PC-3 (cell line): ENCODE results near the gene PDCD1LG2. TPM values are rescaled to one million over a fixed set of nuclear protein-coding genes. Genes with fewer than 3 reads are reported as not detected.
"Not testable (repeated sequence)": the region's sequence is repeated elsewhere in the genome, so short reads cannot be mapped to it uniquely, and the experiment has no call there.

Source experiments
- ATAC-seq: fragments of 200-7000 bp; cut with Tn5 transposase; 2 replicates; pipeline ENCODE4 v1.9.1; 2020; ENCODE audit warnings: mild to moderate bottlenecking, moderate library complexity
- BruUV-seq: library from RNA; stranded (reverse); fragments of 400-500 nt; replicated peaks from 2 replicates; lab custom pipeline; 2021; lab: Mats Ljungman, UMichigan
- CTCF ChIA-PET: fragments of 300-600 bp; sonication (Branson Sonifier 250); formaldehyde crosslinking; loops from one replicate; lab custom pipeline; 2022; ENCODE audit warnings: antibody characterized with exemption; lab: Charles Lee
- POLR2A ChIA-PET: fragments of 300-600 bp; sonication (Branson Sonifier 250); formaldehyde crosslinking; loops from one replicate; lab custom pipeline; 2022; ENCODE audit warnings: antibody characterized with exemption; ENCODE audit not compliant: unreplicated experiment; lab: Charles Lee
- DNase-seq: peaks from one replicate; pipeline ENCODE4 v3.0.0-alpha.2; 2015
- H2AFZ ChIP-seq: fragments of 300-600 bp; sonication (generic); 2 replicates; pipeline ENCODE4 v1.6.0; 2016; ENCODE audit warnings: antibody characterized with exemption, low read length
- H3F3A ChIP-seq: fragments of 300-600 bp; sonication (generic); one replicate; pipeline ENCODE4 v1.6.0; 2017; ENCODE audit warnings: antibody characterized with exemption, low read length, control low read depth, mild to moderate bottlenecking; ENCODE audit not compliant: unreplicated experiment
- H3K27ac ChIP-seq: fragments of 300-600 bp; sonication (generic); 2 replicates; pipeline ENCODE4 v1.5.1; 2016; ENCODE audit warnings: mild to moderate bottlenecking, low read length
- H3K27me3 ChIP-seq: fragments of 300-600 bp; sonication (generic); 2 replicates; pipeline ENCODE4 v1.6.1; 2016; ENCODE audit warnings: low read length, mixed read lengths
- H3K36me3 ChIP-seq: fragments of 300-600 bp; sonication (generic); 2 replicates; pipeline ENCODE4 v1.6.1; 2016; ENCODE audit warnings: low read depth, mixed run types, low read length, mixed read lengths
- H3K4me1 ChIP-seq: fragments of 300-600 bp; sonication (generic); 2 replicates; pipeline ENCODE4 v1.5.1; 2016; ENCODE audit warnings: low read length; ENCODE audit not compliant: insufficient read depth
- H3K4me2 ChIP-seq: fragments of 300-600 bp; sonication (generic); 2 replicates; pipeline ENCODE4 v1.6.0; 2016; ENCODE audit warnings: low read length
- H3K4me3 ChIP-seq: fragments of 300-600 bp; sonication (generic); 2 replicates; pipeline ENCODE4 v1.5.1; 2016; ENCODE audit warnings: mild to moderate bottlenecking, low read length, mixed read lengths
- H3K79me2 ChIP-seq: fragments of 300-600 bp; sonication (generic); 2 replicates; pipeline ENCODE4 v1.6.1; 2017; ENCODE audit warnings: low read length, mixed read lengths
- H3K9ac ChIP-seq: fragments of 300-600 bp; sonication (generic); 2 replicates; pipeline ENCODE4 v1.6.0; 2016; ENCODE audit warnings: mild to moderate bottlenecking, low read length
- H3K9me2 ChIP-seq: fragments of 300-600 bp; sonication (generic); replicated peaks from 2 replicates; pipeline ENCODE4 v1.6.1; 2016; ENCODE audit warnings: mixed run types, low read length, mixed read lengths
- H3K9me3 ChIP-seq: fragments of 300-600 bp; sonication (generic); 2 replicates; pipeline ENCODE4 v1.6.1; 2016; ENCODE audit warnings: low read length, mixed read lengths
- H4K20me1 ChIP-seq: fragments of 300-600 bp; sonication (generic); 2 replicates; pipeline ENCODE4 v1.6.1; 2016; ENCODE audit warnings: low read length, mixed read lengths
- EZH2 ChIP-seq: fragments of 300-600 bp; sonication (generic); IDR thresholded peaks from one replicate; pipeline ENCODE4 v1.6.1; 2017; ENCODE audit warnings: antibody characterized with exemption, mild to moderate bottlenecking, low read length; ENCODE audit not compliant: unreplicated experiment
- EZH2phosphoT487 ChIP-seq: fragments of 300-600 bp; sonication (generic); IDR thresholded peaks from 2 replicates; pipeline ENCODE4 v1.6.1; 2018; ENCODE audit warnings: mild to moderate bottlenecking, antibody characterized with exemption, low read length, borderline replicate concordance
- intact Hi-C: fragments of 100-400 bp; cut with micrococcal nuclease; formaldehyde crosslinking; loops from 2 replicates; pipeline ENCODE4 v1.9.0; 2023
- total RNA-seq: library from RNA; depleted of rRNA; stranded (reverse); fragments of >200 nt; gene quantifications from 2 replicates; pipeline ENCODE4 v1.2.3, GENCODE V29; 2014
- TF ChIP-seq, protein P1 (sequence below): fragments of 300-600 bp; sonication (generic); conservative IDR thresholded peaks from 2 replicates; pipeline ENCODE4 v1.5.1; 2017; ENCODE audit warnings: antibody characterized with exemption, low read depth, mild to moderate bottlenecking, low read length

The PDCD1LG2 gene
- total RNA-seq, 1 experiment from 2014 or later = 1.4 TPM

DNA sequence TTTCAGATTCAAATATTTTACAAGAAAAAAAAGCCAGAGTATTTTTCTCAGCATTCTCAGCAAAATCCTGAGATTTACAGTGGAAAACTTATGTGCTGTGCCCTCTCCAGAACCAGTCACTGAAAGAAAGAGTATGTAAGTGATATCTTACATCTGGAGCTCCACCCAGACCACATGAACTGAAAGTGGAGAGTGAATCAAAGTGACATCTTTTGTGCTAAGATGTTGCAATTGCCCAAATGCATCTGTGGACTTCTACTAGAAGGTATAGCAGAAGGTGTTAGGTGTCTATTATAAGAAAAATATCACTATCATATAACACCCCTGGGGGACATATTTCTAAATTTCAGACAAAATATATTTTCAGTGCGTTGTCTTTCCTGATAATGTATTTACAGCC is 69.5 kb downstream of the PDCD1LG2 start:
- H3K4me3 ChIP-seq = no peak overlapping the region
- BruUV-seq = no TSS peak
- ChIA-PET CTCF (no interaction called here), POLR2A (no interaction called here)
- ATAC-seq = no peak
- H3K79me2 ChIP-seq = no peaks in the 10 kb centered on the region
- no peaks in the 10 kb centered on the region for H3K9me2 ChIP-seq
- H3K9me3 ChIP-seq = no peaks in the 10 kb centered on the region
- H3F3A ChIP-seq = no peaks in the 10 kb centered on the region
- no peaks in the 10 kb centered on the region for H3K36me3 ChIP-seq
- TF ChIP-seq, protein P1, sequence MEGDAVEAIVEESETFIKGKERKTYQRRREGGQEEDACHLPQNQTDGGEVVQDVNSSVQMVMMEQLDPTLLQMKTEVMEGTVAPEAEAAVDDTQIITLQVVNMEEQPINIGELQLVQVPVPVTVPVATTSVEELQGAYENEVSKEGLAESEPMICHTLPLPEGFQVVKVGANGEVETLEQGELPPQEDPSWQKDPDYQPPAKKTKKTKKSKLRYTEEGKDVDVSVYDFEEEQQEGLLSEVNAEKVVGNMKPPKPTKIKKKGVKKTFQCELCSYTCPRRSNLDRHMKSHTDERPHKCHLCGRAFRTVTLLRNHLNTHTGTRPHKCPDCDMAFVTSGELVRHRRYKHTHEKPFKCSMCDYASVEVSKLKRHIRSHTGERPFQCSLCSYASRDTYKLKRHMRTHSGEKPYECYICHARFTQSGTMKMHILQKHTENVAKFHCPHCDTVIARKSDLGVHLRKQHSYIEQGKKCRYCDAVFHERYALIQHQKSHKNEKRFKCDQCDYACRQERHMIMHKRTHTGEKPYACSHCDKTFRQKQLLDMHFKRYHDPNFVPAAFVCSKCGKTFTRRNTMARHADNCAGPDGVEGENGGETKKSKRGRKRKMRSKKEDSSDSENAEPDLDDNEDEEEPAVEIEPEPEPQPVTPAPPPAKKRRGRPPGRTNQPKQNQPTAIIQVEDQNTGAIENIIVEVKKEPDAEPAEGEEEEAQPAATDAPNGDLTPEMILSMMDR = no peak
- no peak for TF ChIP-seq EZH2phosphoT487
- intact Hi-C loops = no loop called here
- peaks cover 18% of the 10 kb centered on the region for H3K4me1 ChIP-seq
- H3K27me3 ChIP-seq = no peaks in the 10 kb centered on the region
- H4K20me1 ChIP-seq = no peaks in the 10 kb centered on the region
- no peak for DNase-seq
- no peak overlapping the region for H3K9ac ChIP-seq
- H3K27ac ChIP-seq = no peak overlapping the region
- H2AFZ ChIP-seq = no peak overlapping the region
- H3K4me2 ChIP-seq = no peak overlapping the region

DNA sequence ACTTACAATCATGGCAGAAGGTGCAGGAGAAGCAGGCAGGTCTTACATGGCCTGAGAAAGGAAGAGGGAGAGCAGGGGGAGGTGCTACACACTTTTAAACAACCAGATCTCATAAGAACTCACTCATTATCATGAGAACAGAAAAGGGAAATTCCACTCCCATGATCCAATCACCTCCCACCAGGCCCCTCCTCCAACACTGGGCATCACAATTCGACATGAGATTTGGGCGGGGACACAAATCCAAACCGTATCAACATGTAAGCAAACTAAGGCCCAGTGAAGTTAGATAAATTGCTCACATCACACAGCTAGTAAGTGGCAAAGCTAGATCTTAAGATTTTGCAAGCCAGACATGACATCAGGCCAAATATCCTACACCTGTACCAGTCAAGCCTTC is 70.3 kb downstream of the PDCD1LG2 start:
- H3K36me3 ChIP-seq = no peaks in the 10 kb centered on the region
- no peak overlapping the region for H3K4me3 ChIP-seq
- TF ChIP-seq EZH2phosphoT487 = no peak
- no peak for TF ChIP-seq EZH2
- TF ChIP-seq, protein P1 = no peak
- no TSS peak for BruUV-seq
- H3K4me1 ChIP-seq = peaks cover 18% of the 10 kb centered on the region
- ATAC-seq (no peak), DNase-seq (no peak)
- H2AFZ ChIP-seq = no peak overlapping the region
- no peak overlapping the region for H3K4me2 ChIP-seq
- POLR2A ChIA-PET = no interaction called here
- H3K9me2 ChIP-seq = no peaks in the 10 kb centered on the region
- H3F3A ChIP-seq = no peaks in the 10 kb centered on the region
- CTCF ChIA-PET = no interaction called here
- H3K79me2 ChIP-seq = no peaks in the 10 kb centered on the region
- H4K20me1 ChIP-seq = no peaks in the 10 kb centered on the region
- no peaks in the 10 kb centered on the region for H3K9me3 ChIP-seq
- H3K27ac ChIP-seq = no peak overlapping the region
- no peaks in the 10 kb centered on the region for H3K27me3 ChIP-seq
- intact Hi-C loops = no loop called here
- no peak overlapping the region for H3K9ac ChIP-seq

DNA sequence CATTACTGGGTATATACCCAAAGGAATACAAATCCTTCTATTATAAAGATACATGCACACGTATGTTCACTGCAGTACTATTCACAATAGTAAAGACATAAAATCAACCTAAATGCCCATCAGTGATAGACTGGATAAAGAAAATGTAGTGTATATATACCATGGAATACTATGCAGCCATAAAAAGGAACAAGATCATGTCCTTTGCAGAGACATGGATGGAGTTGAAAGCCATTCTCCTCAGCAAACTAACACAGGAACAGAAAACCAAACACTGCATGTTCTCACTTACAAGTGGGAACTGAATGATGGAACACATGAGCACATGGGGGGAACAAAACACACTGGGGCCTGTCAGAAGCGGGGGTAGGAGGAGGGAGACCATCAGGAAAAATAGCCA is 71.4 kb downstream of the PDCD1LG2 start:
- H3K79me2 ChIP-seq, H3K27ac ChIP-seq, POLR2A ChIA-PET, H3K9ac ChIP-seq, H3K9me2 ChIP-seq, H3K4me2 ChIP-seq, CTCF ChIA-PET, BruUV-seq, H3F3A ChIP-seq, ATAC-seq, H3K9me3 ChIP-seq, H3K4me3 ChIP-seq, H3K36me3 ChIP-seq, H4K20me1 ChIP-seq, H3K27me3 ChIP-seq, DNase-seq, H2AFZ ChIP-seq: not testable (repeated sequence)
- peaks cover 24% of the 10 kb centered on the region for H3K4me1 ChIP-seq
- intact Hi-C loops = loop anchor here (2.0 kb wide), 1 partner anchor 71 kb away; the partner anchor contains the start of gene PDCD1LG2
